Uterus (tissue), 4 donors: ENCODE results near the gene SLC6A6. TPM values are rescaled to one million over a fixed set of nuclear protein-coding genes. Genes with fewer than 3 reads are reported as not detected.
"Not testable (repeated sequence)": the region's sequence is repeated elsewhere in the genome, so short reads cannot be mapped to it uniquely, and the experiment has no call there.

Source experiments
- DNase-seq, 2 donors: peaks; one replicate each; pipeline ENCODE4 v3.0.0-alpha.2; 2019 to 2020
- H3K27ac ChIP-seq, 2 donors: fragments of 200-600 bp; sonication (generic); 1 replicate in 1 of 2; 2 replicates in 1 of 2; pipeline ENCODE4 v1.5.1; 2016 to 2018
- H3K27me3 ChIP-seq, 2 donors: fragments of 200-600 bp; sonication (generic); one replicate each; pipeline ENCODE4 v1.5.1; 2018 to 2019; ENCODE audit warnings: control low read depth in 1 of 2
- H3K36me3 ChIP-seq, 2 donors: fragments of 200-600 bp; sonication (generic); one replicate each; pipeline ENCODE4 v1.5.1; 2019; ENCODE audit warnings: control low read depth in 1 of 2
- H3K4me1 ChIP-seq, 2 donors: fragments of 200-600 bp; sonication (generic); one replicate each; pipeline ENCODE4 v1.5.1; 2018 to 2019; ENCODE audit warnings: control low read depth in 1 of 2
- H3K4me3 ChIP-seq, 2 donors: fragments of 200-600 bp; sonication (generic); 1 replicate in 1 of 2; 2 replicates in 1 of 2; pipeline ENCODE4 v1.5.1; 2018 to 2019; ENCODE audit warnings: mild to moderate bottlenecking in 1 of 2
- H3K9me3 ChIP-seq, 2 donors: fragments of 200-600 bp; sonication (generic); one replicate each; pipeline ENCODE4 v1.5.1; 2019; ENCODE audit warnings: control low read depth in 1 of 2
- POLR2A ChIP-seq, 2 donors: fragments of 450-650 bp; IDR thresholded peaks; one replicate each; pipeline ENCODE4 v1.6.1; 2016; ENCODE audit warnings: antibody characterized with exemption in 2 of 2, mild to moderate bottlenecking in 1 of 2, moderate library complexity in 1 of 2
- intact Hi-C: fragments of 100-400 bp; cut with DNase I; formaldehyde crosslinking; loops from one replicate; pipeline ENCODE4 v1.15.1; 2023; ENCODE audit warnings: low total_unique reads
- total RNA-seq, 4 donors: library from RNA; depleted of rRNA in 3 of 4; stranded (reverse); fragments of >200 nt in 3 of 4; gene quantifications; one replicate each; pipeline versions ENCODE4 v1.1.0 to v1.2.4, GENCODE V29; 2014 to 2023
- TF ChIP-seq, protein P1 (sequence below), 4 experiments: fragments of 200-600 bp in 2 of 4; fragments of 450-650 bp in 2 of 4; sonication (generic) in 2 of 4; IDR thresholded peaks; one replicate each; pipeline ENCODE4 v1.5.1; 2016 to 2019; ENCODE audit warnings: antibody characterized with exemption in 4 of 4, mild to moderate bottlenecking in 2 of 4, moderate library complexity in 1 of 4
- donor health status: DM: yes; HTN: yes; CAD: no.

The SLC6A6 gene
- total RNA-seq, 4 donors from 2014 or later = 15.9 to 37.5 (median 18.0) TPM

DNA sequence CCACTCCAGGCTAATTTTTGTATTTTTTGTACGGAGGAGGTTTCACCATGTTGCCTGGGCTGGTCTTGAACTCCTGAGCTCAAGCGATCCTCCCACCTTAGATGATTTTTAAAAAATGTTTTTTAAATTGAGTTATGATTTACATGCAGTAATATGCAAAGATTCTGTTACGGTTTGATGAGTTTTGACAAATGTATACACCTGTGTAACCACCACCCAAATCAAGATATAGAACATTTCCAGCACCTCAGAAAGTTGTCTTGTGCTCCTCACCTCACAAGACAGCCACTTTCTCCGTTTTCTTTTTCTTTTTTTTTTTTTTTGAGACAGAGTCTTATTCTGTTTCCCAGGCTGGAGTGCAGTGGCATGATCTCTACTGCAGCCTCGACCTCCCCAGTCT lies 4.8 kb downstream of the SLC6A6 start:
- H3K4me1 ChIP-seq = peaks cover 0 to 14% of the 10 kb centered on the region in 2 donors
- no peak overlapping the region for H3K27ac ChIP-seq
- H3K9me3 ChIP-seq = no peaks in the 10 kb centered on the region
- no peak for DNase-seq
- intact Hi-C loops = loop anchor here (10.0 kb wide), 1 partner anchor 58 kb away; no protein-coding TSS in a partner anchor
- TF ChIP-seq POLR2A (IDR thresholded peaks at IDR 0.05) = no peak
- TF ChIP-seq, protein P1, sequence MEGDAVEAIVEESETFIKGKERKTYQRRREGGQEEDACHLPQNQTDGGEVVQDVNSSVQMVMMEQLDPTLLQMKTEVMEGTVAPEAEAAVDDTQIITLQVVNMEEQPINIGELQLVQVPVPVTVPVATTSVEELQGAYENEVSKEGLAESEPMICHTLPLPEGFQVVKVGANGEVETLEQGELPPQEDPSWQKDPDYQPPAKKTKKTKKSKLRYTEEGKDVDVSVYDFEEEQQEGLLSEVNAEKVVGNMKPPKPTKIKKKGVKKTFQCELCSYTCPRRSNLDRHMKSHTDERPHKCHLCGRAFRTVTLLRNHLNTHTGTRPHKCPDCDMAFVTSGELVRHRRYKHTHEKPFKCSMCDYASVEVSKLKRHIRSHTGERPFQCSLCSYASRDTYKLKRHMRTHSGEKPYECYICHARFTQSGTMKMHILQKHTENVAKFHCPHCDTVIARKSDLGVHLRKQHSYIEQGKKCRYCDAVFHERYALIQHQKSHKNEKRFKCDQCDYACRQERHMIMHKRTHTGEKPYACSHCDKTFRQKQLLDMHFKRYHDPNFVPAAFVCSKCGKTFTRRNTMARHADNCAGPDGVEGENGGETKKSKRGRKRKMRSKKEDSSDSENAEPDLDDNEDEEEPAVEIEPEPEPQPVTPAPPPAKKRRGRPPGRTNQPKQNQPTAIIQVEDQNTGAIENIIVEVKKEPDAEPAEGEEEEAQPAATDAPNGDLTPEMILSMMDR (IDR thresholded peaks at IDR 0.05) = no peak
- H3K36me3 ChIP-seq = no peaks in the 10 kb centered on the region
- no peaks in the 10 kb centered on the region for H3K27me3 ChIP-seq
- no peak overlapping the region for H3K4me3 ChIP-seq

- not testable (repeated sequence) for H3K27ac ChIP-seq, H3K9me3 ChIP-seq, H3K27me3 ChIP-seq, H3K36me3 ChIP-seq, DNase-seq, H3K4me3 ChIP-seq
- peaks cover 0 to 15% of the 10 kb centered on the region in 2 donors for H3K4me1 ChIP-seq
- intact Hi-C loops = loop anchor here (10.0 kb wide), 1 partner anchor 55 kb away; no protein-coding TSS in a partner anchor
Measured at GRCh38 chr3:14409779-14410063, 7.3 kb downstream of the SLC6A6 start.

DNA sequence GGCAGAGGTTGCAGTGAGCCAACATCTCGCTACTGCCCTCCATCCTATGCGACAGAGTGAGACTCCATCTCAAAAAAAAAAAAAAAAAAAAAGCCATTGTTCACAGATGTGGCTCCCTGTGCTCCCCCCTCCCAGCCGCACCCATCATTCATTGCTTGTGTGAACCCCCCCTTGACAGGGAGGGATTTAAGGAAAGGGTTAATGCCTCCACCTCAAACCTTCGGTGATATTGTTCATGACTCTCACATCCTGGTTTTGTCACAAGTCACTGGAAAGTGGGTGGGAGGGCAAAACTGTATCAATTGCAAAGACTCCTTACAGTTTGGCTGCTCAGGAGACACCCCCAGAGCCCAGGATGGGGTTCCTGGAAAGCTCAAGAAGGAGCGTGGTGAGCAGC lies 7.7 kb downstream of the SLC6A6 start:
- Histone ChIP-seq H3K4me3 (no peak overlapping the region), H3K4me1 (peaks cover 0 to 14% of the 10 kb centered on the region in 2 donors), H3K27me3 (no peaks in the 10 kb centered on the region), H3K9me3 (no peaks in the 10 kb centered on the region), H3K36me3 (no peaks in the 10 kb centered on the region), H3K27ac (no peak overlapping the region)
- TF ChIP-seq, protein P1 (IDR thresholded peaks at IDR 0.05) = no peak
- no peak for TF ChIP-seq POLR2A (IDR thresholded peaks at IDR 0.05)
- DNase-seq = no peak
- intact Hi-C loops = no loop called here

DNA sequence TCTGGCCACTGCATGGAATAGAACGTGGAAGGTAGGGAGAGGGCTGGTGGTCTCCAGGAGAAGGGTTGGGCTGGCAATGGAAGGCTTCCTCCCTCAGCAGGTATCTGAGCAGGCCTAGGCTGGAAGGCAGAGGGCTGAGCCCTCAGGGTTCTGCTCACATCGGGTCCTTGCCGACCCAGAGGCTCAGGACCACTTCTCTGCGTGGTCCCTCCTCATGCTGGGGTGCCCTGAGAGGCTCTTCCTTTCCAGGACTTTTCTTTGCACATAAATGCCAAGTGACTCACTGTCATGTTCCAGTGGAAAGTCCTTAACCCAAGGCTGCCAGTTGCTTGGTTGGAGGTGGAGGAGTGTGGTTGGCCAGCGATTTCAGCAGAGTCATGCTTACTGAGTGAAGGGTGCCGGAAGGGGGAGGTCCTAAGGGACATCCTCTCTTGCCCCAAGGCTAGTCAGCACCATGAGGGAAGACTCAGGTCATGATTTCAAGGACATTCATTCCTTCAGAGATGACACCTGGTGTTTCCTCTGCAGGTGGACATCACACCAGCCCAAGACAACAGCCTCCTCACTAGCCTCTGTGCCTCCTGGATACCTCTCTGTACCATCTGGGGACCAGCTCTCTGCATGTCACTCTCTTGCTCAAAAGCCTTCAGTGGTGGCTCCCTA lies 8.2 kb downstream of the SLC6A6 start:
- no peak for TF ChIP-seq POLR2A (IDR thresholded peaks at IDR 0.05)
- TF ChIP-seq, protein P1 (IDR thresholded peaks at IDR 0.05) = no peak
- no peak for DNase-seq
- H3K27me3 ChIP-seq = no peaks in the 10 kb centered on the region
- intact Hi-C loops = no loop called here
- peaks cover 0 to 14% of the 10 kb centered on the region in 2 donors for H3K4me1 ChIP-seq
- no peaks in the 10 kb centered on the region for H3K9me3 ChIP-seq
- H3K27ac ChIP-seq = no peak overlapping the region
- no peaks in the 10 kb centered on the region for H3K36me3 ChIP-seq
- H3K4me3 ChIP-seq = no peak overlapping the region

- Histone ChIP-seq H3K4me3 (no peak overlapping the region), H3K9me3 (no peaks in the 10 kb centered on the region), H3K27me3 (no peaks in the 10 kb centered on the region), H3K27ac (no peak overlapping the region), H3K36me3 (no peaks in the 10 kb centered on the region), H3K4me1 (peaks cover 0 to 10% of the 10 kb centered on the region in 2 donors)
- DNase-seq = no peak
- intact Hi-C loops = no loop called here
- TF ChIP-seq POLR2A (IDR thresholded peaks at IDR 0.05) = no peak
Measured at GRCh38 chr3:14411166-14411526, 8.7 kb downstream of the SLC6A6 start.

- TF ChIP-seq, protein P1 (IDR thresholded peaks at IDR 0.05) = no peak
- TF ChIP-seq POLR2A (IDR thresholded peaks at IDR 0.05) = no peak
- H3K36me3 ChIP-seq = no peaks in the 10 kb centered on the region
- H3K27ac ChIP-seq = peak overlapping the region in 1 of 2 donors; percentile 64
- no peaks in the 10 kb centered on the region for H3K27me3 ChIP-seq
- H3K4me1 ChIP-seq = peaks cover 0 to 6% of the 10 kb centered on the region in 2 donors
- intact Hi-C loops = no loop called here
- H3K9me3 ChIP-seq = no peaks in the 10 kb centered on the region
- no peak overlapping the region for H3K4me3 ChIP-seq
- DNase-seq = no peak
Measured at GRCh38 chr3:14411988-14412387, 9.6 kb downstream of the SLC6A6 start.
